GM12873 (cell line): Measurements from ENCODE around the gene MYO3A.

Source experiments
- CTCF ChIP-seq: IDR thresholded peaks from 2 replicates; pipeline ENCODE4 v1.5.1; 2012; ENCODE audit warnings: low read depth, mild to moderate bottlenecking, moderate library complexity, low read length, control low read depth; ENCODE audit not compliant: insufficient read depth; ENCODE audit errors: missing control alignments

MYO3A gene

GRCh38 chr10:26081459-26081858, 147.4 kb downstream of the MYO3A start:
- no peak for TF ChIP-seq CTCF

GRCh38 chr10:26085549-26085948, 151.5 kb downstream of the MYO3A start:
- TF ChIP-seq CTCF: no peak

- no peak for TF ChIP-seq CTCF
These were observed 153.6 kb downstream of the MYO3A start for GRCh38 chr10:26087666-26088065.

DNA sequence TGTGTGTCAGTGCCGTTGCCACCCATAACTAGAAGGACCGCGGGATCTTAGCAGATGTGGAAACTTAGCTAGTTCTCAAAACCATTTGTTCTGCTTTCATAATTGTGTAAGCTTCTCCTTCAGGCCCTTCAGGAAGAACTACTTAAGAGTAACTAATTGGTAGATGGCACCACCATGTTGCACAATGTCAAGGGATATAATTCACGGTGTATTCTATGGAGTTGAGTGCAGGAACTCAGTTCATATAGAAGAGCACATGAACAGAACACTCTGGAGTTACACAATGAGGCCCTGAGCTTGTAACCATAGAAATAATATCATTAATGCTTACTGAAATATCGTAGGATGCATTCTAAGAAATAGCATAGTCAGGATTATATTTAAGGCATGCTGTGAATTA, 156.0 kb downstream of the MYO3A start:
- no peak for TF ChIP-seq CTCF

- no peak for TF ChIP-seq CTCF
These were observed 156.7 kb downstream of the MYO3A start for GRCh38 chr10:26090762-26091161.

DNA sequence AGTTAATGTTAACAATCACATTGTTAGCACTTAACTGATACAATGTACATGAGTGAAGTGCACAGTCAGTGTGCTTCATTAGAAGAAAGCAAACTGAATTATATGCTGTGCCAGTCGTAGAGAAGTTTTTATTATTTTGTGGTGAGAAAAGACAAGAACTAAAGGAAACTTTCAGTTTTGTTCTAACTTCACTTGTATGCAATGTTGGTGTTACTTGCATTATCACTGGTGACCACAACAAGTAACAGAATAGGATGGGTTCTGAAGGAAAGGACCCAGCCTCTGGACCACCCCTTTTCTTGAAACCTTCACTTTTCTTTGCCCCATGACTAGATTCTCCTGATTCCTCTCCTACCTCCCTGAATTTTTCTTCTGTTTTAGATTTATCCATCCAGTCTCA, 159.2 kb downstream of the MYO3A start:
- no peak for TF ChIP-seq CTCF

DNA sequence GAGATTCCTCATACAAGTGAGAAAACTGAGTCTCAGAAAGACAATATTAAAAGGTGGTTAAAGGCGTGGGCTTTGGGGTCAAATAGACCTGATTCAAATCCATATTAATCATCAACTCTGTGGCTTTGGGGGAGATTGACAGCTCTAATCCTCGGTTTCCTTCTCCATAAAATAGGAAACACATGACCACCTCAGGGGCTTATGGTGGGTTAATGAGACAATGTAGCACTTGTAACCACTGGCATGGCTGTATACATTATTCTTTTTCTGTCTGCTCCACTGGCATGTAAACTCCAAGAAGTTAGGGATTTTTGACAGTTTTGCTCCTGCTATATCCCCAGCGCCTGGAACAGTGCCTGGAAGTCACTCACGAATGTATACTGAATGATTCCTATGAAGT, 161.8 kb downstream of the MYO3A start:
- no peak for TF ChIP-seq CTCF

GRCh38 chr10:26112532-26112931, 178.5 kb downstream of the MYO3A start:
- no peak for TF ChIP-seq CTCF
